ENCODE data around the gene MANSC1.

Gene MANSC1

GRCh38 chr12:12349711-12350665 is at the start of gene MANSC1:
Gene MANSC1, minus strand, starts transcription at chr12:12350242. Its CDS starts 6,928 bp downstream, at chr12:12343314.
- peak; percentile 31 for DNase-seq

GRCh38 chr12:12399161-12399560 is 49.1 kb upstream of the MANSC1 start:
- DNase-seq: no peak

GRCh38 chr12:12398026-12398859 is 48.2 kb upstream of the MANSC1 start:
- no peak for DNase-seq

GRCh38 chr12:12397184-12397583 is 47.1 kb upstream of the MANSC1 start:
- no peak for DNase-seq

DNA sequence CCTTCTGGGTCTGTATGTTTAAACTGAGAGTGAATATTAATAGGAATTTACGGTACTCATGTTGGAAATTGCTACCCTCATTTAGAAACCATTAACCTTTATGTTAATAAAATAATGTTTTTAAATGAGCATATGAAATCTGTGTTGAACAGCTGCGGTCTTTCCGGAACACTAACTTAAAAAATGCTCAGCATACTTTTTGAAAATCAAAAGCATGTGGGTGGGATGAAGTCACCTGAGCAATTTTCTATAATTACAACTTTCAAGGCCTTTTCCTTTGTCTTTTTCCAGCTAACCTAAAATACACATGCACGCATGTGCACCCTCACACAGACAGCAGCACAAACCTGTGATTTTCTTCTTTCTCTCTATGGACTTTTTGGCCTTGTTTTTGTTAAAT is 46.7 kb upstream of the MANSC1 start:
- DNase-seq: no peak

DNA sequence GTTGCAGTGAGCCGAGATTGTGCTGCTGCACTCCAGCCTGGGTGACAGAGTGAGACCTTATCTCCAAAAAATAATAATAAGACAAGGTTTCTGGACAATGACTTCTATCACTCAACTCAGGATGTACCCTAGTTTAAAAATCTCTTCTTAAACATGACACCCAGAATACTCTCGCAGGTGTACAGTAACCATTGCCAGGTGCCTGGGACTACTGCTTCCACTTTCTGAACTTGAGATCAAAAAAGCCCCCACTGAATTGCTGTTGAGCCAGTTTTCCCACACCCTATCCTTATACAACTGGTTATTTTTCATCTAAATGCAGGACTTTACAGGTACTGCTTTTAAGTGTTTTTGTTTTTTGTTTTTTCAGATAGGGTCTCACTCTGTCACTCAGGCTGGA is 43.1 kb upstream of the MANSC1 start:
- DNase-seq: no peak

- no peak for DNase-seq
Measured at GRCh38 chr12:12392413-12392812, 42.4 kb upstream of the MANSC1 start.

DNA sequence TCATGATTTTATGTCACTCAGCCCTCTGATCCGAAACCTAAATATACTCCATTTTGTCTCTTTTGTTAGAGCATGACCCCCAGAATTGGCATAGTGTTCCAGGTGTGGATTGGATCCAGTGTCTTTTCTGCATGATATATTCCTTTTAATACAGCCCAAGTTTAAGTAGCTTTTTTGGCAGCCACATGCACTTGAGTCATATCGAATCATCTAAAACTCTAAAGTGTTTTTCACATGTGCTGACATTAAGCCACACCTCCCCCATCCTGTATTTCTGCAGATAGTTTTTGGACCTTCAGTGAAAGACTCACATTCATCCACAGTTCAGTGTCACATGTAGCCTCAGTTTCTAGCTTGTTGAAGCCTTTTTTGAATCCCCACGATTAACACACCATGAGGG is 37.5 kb upstream of the MANSC1 start:
- no peak for DNase-seq

GRCh38 chr12:12384571-12385340 is 34.7 kb upstream of the MANSC1 start:
- DNase-seq: peak; percentile 34

DNA sequence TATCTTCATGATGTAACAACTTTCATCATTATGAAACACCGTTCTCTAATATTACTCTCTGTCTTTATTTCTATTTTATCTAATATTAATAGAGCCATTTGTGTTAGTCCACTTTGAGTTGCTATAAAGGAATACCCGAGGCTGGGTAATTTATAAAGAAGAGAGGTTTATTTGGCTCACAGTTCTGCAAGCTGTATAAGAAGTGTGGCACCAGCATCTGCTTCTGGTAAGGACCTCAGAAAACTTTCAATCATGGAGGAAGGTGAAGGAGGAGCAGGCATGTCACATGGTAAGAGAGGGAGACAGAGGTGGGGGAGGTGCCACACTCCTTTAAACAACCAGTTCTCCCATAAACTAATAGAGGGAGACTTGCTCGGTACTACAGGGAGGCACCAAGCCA is 31.9 kb upstream of the MANSC1 start:
- no peak for DNase-seq

DNA sequence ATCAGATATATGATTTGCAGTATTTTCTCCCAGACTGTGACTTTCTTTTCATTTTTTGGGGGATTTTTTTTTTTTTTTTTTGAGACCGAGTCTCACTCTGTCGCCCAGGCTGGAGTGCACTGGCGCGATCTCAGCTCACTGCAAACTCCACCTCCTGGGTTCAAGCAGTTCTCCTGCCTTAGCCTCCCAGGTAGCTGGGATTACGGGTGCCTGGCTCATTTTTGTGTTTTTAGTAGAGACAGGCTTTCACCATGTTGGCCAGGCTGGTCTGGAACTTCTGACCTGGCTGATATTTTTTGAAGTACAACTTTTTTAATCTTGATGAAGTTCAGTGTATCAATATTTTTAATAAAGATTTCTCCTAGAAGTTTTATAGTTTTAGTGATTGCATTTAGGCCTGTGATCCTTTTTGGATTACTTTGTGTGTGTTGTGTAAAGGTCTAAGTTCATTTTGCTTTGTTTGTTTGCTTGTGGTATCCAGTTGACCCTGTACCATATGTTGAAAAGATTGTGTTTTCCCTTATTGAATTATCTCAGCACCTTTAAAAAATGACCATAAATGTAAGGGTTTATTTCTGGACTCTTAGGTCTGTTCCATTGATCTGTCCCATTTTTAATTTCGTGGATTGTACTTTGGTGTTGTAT is 31.0 kb upstream of the MANSC1 start:
- no peak for DNase-seq

DNA sequence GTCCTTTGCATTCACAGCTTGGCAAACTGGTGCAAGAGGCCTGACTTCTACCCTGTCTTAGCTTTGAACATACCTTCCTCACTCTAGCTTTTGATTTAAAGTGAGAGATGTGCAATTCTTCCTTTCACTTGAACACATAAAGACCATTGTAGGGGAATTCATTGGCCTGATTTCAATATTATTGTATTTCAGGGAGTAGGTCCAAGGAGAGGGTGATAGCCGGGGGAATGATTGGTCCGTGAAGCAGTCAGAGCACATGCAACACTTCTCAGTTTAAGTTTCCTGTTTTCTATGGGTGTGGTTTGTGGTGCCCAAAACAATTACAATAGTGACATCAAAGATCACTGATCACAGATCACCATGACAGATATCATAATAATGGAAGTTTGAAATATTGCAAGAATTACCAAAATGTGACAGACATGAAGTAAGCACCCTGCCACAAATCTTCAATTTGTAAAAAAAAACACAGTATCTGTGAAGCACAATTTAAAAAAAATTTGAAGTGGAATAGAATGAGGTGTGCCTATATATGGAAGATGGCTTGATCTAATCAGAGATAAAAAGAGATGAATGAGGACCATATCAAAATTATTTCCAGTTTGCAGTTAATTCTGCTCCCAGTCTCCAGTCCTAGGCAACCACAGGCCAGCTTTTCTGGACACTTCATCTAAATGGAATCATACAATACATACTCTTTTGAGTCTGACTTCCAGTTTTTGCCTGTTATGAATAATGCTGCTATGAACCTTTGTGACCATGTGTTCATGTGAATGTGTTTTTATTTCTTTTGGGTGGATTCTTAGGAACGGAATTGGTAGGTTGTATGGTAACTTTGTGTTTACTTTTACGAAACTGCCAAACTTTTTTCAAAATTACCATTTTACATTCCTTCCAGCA is 30.0 kb upstream of the MANSC1 start:
- peak; percentile 26 for DNase-seq

GRCh38 chr12:12378616-12379015 is 28.6 kb upstream of the MANSC1 start:
- no peak for DNase-seq

GRCh38 chr12:12376646-12377448 is 26.8 kb upstream of the MANSC1 start:
- DNase-seq: no peak

- no peak for DNase-seq
Measured at GRCh38 chr12:12372946-12373722, 23.1 kb upstream of the MANSC1 start.

DNA sequence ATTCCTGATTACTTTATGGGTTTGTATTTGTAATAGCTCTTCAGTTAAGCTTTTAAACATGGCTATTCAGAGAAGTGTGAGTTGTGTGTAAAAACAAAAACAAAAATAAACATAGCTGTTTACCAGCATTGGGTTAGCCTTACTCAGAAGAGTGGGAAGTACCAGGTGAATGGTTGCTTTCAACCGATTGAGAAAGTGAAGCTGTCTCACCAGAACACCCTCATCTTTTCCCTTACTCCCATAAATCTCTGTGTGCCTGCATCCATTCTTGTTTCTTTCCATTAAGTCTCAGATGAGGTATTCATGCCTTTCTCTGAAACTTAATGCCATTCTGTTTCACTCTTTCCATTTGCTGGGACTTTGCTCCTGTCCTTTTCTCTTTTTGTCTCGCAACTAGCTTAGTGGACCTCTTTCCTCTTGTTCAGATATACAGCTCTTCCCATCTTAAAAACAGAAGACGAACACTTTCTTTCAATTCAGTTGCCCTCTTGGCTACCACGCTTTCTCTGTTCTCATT is 17.5 kb upstream of the MANSC1 start:
- no peak for DNase-seq

- DNase-seq: no peak
Measured at GRCh38 chr12:12366701-12367481, 16.8 kb upstream of the MANSC1 start.

DNA sequence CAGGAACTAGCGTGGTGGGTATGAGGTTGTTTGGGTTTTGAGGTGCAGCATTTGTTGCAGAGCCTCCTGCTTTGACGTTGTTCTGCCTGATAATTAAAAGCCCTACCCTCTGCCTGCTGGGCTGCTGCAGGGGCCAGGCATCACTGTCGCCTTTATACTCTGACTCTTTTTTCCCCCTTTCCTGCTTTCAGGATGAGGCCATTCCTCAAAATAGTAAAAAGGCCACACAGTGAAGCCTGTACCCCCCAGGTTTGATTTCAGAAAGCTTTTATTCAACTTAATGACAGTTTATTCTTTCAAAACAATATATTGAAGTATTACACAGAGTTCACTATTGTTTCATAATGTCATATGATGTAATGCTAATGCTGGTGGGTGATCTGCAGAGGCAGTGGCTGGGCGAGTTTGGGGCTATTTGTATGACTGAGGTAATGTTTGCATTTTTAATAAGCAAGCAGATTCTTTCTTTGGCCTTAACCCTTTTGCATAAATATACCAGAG is 15.9 kb upstream of the MANSC1 start:
- DNase-seq: no peak
